ENCODE data around the gene STAU1. TPM values are rescaled to one million over a fixed set of nuclear protein-coding genes. Genes with fewer than 3 reads are reported as not detected.
"Not testable (repeated sequence)": the region's sequence is repeated elsewhere in the genome, so short reads cannot be mapped to it uniquely, and the experiment has no call there.

Gene STAU1
- total RNA-seq, 1 donor from 2014 or later, result 68.8 TPM

DNA sequence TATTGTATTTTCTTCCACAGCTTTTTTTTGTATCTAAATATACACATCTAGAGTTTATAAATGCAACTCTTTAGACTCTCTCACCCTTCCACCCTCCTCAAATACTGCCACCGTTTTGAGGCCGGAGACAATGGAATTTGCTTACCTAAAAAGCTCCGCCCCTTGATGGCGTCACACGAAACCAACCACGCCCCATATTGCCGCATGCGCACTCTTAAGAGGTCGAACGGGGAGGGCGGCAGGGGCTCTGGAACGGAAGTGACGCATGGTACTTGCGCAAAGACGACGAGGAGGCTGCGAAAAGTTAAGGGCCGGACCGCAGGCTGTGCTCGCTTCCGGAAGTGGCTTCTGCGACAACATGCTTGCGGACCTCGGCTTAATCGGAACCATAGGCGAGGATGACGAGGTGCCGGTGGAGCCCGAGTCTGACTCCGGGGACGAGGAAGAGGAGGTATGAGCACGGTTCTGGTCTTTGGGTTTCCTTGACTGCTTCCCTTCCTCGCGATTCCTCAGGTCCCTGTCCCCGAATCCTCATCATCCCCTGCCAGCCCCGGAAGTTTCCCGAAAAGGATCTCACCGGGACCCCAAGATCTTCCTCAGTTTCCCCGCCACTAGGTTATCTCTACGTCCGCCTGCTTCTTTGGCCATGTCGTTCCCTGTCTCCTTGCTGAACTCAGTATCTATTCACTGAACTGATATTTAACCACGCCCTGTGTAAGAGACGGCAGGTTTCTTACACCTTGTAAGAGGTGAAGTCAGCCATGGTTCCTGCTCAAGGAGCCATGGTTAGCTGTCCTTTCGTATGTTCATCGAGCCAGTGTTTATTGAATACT lies 31.2 kb upstream of the STAU1 start, which contains the start of gene DDX27:
TSS of gene DDX27 (plus strand) at position 326 of the 833 bp plus-strand sequence. CDS start at position 359, 33 bp downstream.
- intact Hi-C loops (cut with micrococcal nuclease), result loop anchor here (1.0 to 5.0 kb wide), 3 partner anchors 31 to 172 kb away; partner anchors contain the start of genes CSE1L and STAU1
- Mint-ChIP-seq H3K27me3 (ENCODE audit: low read depth) (no peaks in the 10 kb centered on the region), H3K36me3 (ENCODE audit: low read depth) (peaks cover 29% of the 10 kb centered on the region), H3K4me3 (ENCODE audit: low read depth) (peak within 1 kb of the TSS; percentile 99), H3K4me1 (ENCODE audit: low read depth) (peaks cover 17% of the 10 kb centered on the region), H3K9me3 (no peaks in the 10 kb centered on the region), H3K27ac (peak within 1 kb of the TSS; percentile 98)
- peak; percentile 96 for DNase-seq (ENCODE audit: low spot score)

DNA sequence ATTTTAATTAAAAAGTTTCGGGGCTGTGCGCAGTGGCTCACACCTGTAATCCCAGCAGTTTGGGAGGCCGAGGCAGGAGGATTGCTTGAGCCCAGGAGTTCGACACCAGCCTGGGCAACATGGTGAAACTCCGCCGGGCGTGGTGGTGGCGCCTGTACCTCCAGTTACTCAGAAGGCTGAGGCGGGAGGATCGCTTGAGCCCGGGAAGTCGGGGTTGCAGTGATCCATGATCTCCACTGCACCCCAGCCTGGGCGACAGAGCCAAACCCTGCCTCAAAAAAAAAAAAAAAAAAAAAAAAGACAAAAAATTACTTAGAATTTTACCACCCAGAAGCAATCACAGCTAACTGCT lies 30.6 kb upstream of the STAU1 start:
- H3K9me3 Mint-ChIP-seq; H3K27me3 Mint-ChIP-seq (ENCODE audit: low read depth); DNase-seq (ENCODE audit: low spot score): not testable (repeated sequence)
- peaks cover 17% of the 10 kb centered on the region for H3K4me1 Mint-ChIP-seq (ENCODE audit: low read depth)
- H3K4me3 Mint-ChIP-seq (ENCODE audit: low read depth), result peak overlapping the region; percentile 99
- peaks cover 25% of the 10 kb centered on the region for H3K36me3 Mint-ChIP-seq (ENCODE audit: low read depth)
- peak overlapping the region; percentile 98 for H3K27ac Mint-ChIP-seq
- intact Hi-C loops (cut with micrococcal nuclease), result loop anchor here (1.0 to 5.0 kb wide), 3 partner anchors 30 to 171 kb away; partner anchors contain the start of genes CSE1L and STAU1

DNA sequence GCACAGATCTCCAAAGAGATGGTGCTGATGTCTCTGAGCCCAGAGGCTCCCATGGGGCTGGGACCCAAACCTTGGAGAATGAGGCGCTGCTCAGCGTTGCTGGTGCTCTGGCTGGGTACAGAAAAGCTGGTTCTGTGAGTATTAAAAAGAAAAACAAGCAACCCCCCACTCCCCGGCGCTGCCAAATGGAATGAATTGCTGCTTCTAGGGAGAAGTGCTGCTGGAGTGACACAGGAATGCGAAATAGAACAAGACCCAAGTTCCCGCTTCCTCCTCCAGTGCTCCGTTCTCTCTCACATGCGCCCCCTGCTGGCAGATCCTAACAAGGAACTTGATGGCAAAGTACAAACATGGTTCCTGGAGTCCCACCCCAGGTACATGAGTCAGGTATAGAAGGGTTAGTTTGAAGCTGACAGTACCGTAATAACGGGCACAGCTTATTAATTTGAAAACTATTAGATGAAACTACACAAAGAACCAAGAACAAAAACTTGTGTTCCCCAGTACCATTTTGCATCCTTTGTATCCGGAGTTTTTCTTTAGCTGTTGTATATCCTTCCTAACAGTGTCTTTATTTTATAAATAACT lies 29.0 kb upstream of the STAU1 start:
- peak overlapping the region; percentile 51 for H3K4me3 Mint-ChIP-seq (ENCODE audit: low read depth)
- peak; percentile 82 for DNase-seq (ENCODE audit: low spot score)
- intact Hi-C loops (cut with micrococcal nuclease), result loop anchor here (1.0 to 5.0 kb wide), 2 partner anchors 84 to 170 kb away; partner anchors contain the start of gene CSE1L
- peak overlapping the region; percentile 42 for H3K27ac Mint-ChIP-seq
- H3K9me3 Mint-ChIP-seq, result no peaks in the 10 kb centered on the region
- peaks cover 17% of the 10 kb centered on the region for H3K4me1 Mint-ChIP-seq (ENCODE audit: low read depth)
- H3K27me3 Mint-ChIP-seq (ENCODE audit: low read depth), result no peaks in the 10 kb centered on the region
- peaks cover 14% of the 10 kb centered on the region for H3K36me3 Mint-ChIP-seq (ENCODE audit: low read depth)

DNA sequence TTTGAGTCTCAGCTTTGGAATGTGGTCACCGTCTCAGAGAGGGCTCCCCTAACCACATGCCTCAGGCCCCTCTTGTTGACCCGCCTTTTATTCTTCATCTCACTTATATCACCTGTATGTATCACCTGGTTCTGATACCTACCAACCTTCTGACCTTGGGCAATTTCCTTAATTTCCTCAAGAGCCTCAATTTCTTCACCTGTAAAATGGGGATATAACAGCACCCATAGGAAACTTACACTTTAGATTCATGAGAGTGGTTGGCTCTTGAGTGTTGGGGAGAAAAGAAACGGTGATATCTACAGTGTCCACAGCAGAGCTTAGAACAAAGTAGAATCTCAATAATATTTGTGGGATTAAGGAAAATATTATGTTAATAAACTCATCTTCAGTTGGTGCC lies 27.1 kb upstream of the STAU1 start:
- no peak for DNase-seq (ENCODE audit: low spot score)
- Mint-ChIP-seq H3K27me3 (ENCODE audit: low read depth) (no peaks in the 10 kb centered on the region), H3K36me3 (ENCODE audit: low read depth) (peaks cover 2% of the 10 kb centered on the region), H3K27ac (no peak overlapping the region), H3K4me1 (ENCODE audit: low read depth) (peaks cover 13% of the 10 kb centered on the region), H3K4me3 (ENCODE audit: low read depth) (no peak overlapping the region), H3K9me3 (peaks cover 8% of the 10 kb centered on the region)
- intact Hi-C loops (cut with micrococcal nuclease), result loop anchor here (5.0 kb wide), 1 partner anchor 168 kb away; the partner anchor contains the start of gene CSE1L

DNA sequence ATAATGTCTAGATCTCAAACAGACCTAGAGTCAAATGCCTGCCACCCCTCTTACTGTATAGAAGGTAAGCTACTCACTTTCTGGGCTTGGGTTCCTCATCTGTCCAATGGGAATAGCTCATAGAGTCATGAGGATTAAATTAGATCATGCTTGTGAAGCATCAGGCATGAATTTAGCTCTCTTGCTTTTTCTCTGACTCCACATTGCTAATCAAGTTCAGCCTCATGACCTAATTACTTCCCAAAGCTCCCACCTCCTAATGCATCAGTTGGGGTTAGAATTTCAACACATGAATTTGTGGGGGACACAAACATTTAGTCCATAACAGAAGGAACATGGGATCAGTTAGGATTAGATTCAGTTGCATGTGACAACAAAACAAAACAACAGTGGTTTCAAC lies 26.4 kb upstream of the STAU1 start:
- intact Hi-C loops (cut with micrococcal nuclease), result no loop called here
- Mint-ChIP-seq H3K27ac (no peak overlapping the region), H3K4me3 (ENCODE audit: low read depth) (no peak overlapping the region), H3K36me3 (ENCODE audit: low read depth) (peaks cover 3% of the 10 kb centered on the region), H3K4me1 (ENCODE audit: low read depth) (peaks cover 10% of the 10 kb centered on the region), H3K9me3 (peaks cover 12% of the 10 kb centered on the region), H3K27me3 (ENCODE audit: low read depth) (no peaks in the 10 kb centered on the region)
- no peak for DNase-seq (ENCODE audit: low spot score)

DNA sequence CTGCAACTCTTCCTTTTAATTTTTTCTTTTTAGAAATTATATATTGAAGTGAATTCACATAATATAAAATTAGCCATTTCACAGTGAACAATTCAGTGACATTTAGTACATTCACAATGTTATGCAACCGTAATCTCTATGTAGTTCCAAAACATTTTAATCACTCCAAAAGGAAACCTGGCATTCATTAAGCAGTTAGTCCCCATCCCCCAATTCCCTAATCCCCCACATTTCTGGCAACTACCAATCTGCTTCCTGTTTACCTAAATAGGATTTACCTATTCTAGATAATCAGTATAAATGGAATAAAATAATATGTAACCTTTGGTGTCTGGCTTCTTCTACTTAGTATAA lies 22.6 kb upstream of the STAU1 start:
- no peaks in the 10 kb centered on the region for H3K27me3 Mint-ChIP-seq (ENCODE audit: low read depth)
- no peak overlapping the region for H3K27ac Mint-ChIP-seq
- peaks cover 12% of the 10 kb centered on the region for H3K9me3 Mint-ChIP-seq
- no peaks in the 10 kb centered on the region for H3K4me1 Mint-ChIP-seq (ENCODE audit: low read depth)
- DNase-seq (ENCODE audit: low spot score), result no peak
- no peak overlapping the region for H3K4me3 Mint-ChIP-seq (ENCODE audit: low read depth)
- intact Hi-C loops (cut with micrococcal nuclease), result no loop called here
- H3K36me3 Mint-ChIP-seq (ENCODE audit: low read depth), result peaks cover 3% of the 10 kb centered on the region

DNA sequence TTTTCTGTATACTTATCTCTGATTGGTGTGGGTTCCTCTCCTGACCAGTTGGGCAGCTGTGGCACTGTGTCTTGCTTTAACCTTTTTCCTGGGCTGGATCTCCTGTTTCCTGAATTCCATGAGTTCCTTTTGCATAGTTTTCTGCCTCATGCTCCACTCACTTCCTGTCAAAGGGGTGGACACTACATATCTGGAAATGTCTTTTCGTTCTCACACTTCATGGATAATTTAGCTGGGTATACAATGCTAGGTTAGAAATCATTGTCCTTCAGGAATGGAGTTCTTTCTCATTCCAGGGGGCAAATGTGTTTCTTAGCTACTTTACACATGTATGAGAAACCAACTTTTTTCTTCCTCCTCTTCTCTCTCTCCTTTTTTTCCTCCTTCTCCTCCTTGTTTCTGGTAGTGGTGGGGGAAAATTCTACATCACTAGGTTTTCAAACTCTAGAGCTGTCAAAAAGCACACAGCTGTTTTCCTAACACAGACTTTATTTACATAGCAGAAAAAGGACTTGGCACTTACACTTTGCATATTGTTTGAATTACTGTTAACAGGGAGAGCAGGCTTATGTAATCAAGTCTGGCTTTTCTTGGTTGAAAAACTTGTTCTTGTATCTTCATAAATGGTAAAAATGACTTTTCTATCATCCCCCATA lies 22.1 kb upstream of the STAU1 start:
- Mint-ChIP-seq H3K4me1 (ENCODE audit: low read depth) (no peaks in the 10 kb centered on the region), H3K27ac (no peak overlapping the region), H3K36me3 (ENCODE audit: low read depth) (peaks cover 3% of the 10 kb centered on the region), H3K27me3 (ENCODE audit: low read depth) (no peaks in the 10 kb centered on the region), H3K4me3 (ENCODE audit: low read depth) (no peak overlapping the region), H3K9me3 (peaks cover 12% of the 10 kb centered on the region)
- intact Hi-C loops (cut with micrococcal nuclease), result no loop called here
- no peak for DNase-seq (ENCODE audit: low spot score)

DNA sequence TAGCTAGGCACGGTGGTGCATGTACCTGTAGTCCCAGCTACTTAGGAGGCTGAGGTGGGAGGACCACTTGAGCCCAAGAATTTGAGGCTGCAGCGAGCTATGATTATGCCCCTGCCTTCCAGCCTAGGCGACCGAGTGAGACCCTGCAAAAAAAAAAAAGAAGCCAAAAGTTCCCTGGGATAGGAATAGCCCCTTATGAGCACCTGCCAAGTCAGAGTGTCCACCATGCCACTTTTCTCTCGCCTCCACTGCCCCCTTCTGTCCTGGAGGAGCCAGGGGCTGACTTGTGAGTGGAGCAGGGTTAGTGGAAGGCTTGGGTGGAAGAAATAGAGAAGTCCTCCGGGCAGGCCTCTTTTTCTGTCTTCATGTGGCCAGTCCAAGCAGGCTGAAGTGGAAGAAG lies 18.9 kb upstream of the STAU1 start:
- Mint-ChIP-seq H3K27ac (no peak overlapping the region), H3K27me3 (ENCODE audit: low read depth) (no peaks in the 10 kb centered on the region), H3K4me3 (ENCODE audit: low read depth) (no peak overlapping the region), H3K9me3 (peaks cover 12% of the 10 kb centered on the region), H3K4me1 (ENCODE audit: low read depth) (no peaks in the 10 kb centered on the region), H3K36me3 (ENCODE audit: low read depth) (peaks cover 3% of the 10 kb centered on the region)
- intact Hi-C loops (cut with micrococcal nuclease), result no loop called here
- DNase-seq (ENCODE audit: low spot score), result no peak

DNA sequence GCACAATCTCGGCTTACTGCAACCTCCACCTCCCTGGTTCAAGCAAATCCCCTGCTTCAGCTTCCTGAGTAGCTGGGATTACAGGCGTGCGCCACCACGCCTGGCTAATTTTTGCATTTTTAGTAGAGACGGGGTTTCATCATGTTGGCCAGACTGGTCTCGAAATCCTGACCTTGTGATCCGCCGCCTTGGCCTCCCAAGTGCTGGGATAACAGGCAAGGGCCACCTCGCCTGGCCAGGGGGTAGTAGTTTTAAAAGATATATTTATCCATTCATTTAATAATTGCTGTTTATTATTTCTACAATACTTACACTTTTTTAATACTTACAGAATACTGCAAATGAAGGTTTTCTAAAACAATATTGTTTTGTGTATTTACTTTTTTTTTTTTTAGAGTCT lies 15.6 kb upstream of the STAU1 start:
- H3K27me3 Mint-ChIP-seq (ENCODE audit: low read depth), result no peaks in the 10 kb centered on the region
- H3K27ac Mint-ChIP-seq, result no peak overlapping the region
- no peak overlapping the region for H3K4me3 Mint-ChIP-seq (ENCODE audit: low read depth)
- H3K9me3 Mint-ChIP-seq, result no peaks in the 10 kb centered on the region
- no peaks in the 10 kb centered on the region for H3K4me1 Mint-ChIP-seq (ENCODE audit: low read depth)
- no peak for DNase-seq (ENCODE audit: low spot score)
- H3K36me3 Mint-ChIP-seq (ENCODE audit: low read depth), result no peaks in the 10 kb centered on the region
- intact Hi-C loops (cut with micrococcal nuclease), result no loop called here

DNA sequence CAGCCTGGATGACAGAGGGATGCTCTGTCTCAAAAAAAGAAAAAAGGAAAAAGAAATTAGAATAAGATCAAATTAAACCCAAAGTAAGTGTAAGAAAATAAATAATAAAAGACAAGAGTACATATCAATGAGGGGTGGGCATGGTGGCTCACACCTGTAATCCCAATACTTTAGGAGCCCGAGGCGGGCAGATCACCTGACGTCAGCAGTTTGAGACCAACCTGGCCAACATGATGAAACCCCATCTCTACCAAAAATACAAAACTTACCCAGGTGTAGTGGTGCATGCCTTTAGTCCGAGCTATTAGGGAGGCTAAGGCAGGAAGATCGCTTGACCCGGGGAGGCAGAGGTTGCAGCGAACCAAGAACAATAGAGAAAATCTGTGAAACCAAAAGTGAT lies 14.9 kb upstream of the STAU1 start:
- DNase-seq (ENCODE audit: low spot score), result no peak
- Mint-ChIP-seq H3K4me1 (ENCODE audit: low read depth) (no peaks in the 10 kb centered on the region), H3K27me3 (ENCODE audit: low read depth) (no peaks in the 10 kb centered on the region), H3K36me3 (ENCODE audit: low read depth) (no peaks in the 10 kb centered on the region), H3K4me3 (ENCODE audit: low read depth) (no peak overlapping the region), H3K27ac (no peak overlapping the region), H3K9me3 (no peaks in the 10 kb centered on the region)
- intact Hi-C loops (cut with micrococcal nuclease), result no loop called here

DNA sequence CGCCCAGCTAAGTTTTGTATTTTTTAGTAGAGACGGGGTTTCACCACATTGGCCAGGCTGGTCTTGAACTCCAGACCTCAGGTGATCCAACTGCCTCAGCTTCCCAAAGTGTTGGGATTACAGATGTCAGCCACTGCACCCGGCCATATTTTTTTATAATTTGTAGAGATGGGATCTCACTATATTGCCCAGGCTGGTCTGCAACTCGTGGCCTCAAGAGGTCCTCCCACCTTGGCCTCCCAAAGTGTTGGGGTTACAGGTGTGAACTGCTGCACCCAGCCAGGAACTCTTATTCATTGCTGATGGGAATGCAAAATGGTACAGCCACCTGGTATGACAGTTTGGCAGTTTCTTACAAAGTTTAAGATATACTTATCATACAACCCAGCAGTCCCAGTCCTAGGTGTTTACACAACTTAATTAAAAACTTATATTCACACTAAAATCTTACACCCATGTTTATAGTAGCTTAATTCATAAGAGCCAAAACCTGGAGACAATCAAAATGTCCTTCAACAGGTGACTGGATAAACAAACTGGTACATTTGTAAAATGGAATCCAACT lies 11.7 kb upstream of the STAU1 start:
- Mint-ChIP-seq H3K4me3 (ENCODE audit: low read depth) (no peak overlapping the region), H3K27ac (no peak overlapping the region), H3K9me3 (no peaks in the 10 kb centered on the region), H3K36me3 (ENCODE audit: low read depth) (no peaks in the 10 kb centered on the region), H3K4me1 (ENCODE audit: low read depth) (no peaks in the 10 kb centered on the region), H3K27me3 (ENCODE audit: low read depth) (no peaks in the 10 kb centered on the region)
- no peak for DNase-seq (ENCODE audit: low spot score)
- intact Hi-C loops (cut with micrococcal nuclease), result no loop called here

DNA sequence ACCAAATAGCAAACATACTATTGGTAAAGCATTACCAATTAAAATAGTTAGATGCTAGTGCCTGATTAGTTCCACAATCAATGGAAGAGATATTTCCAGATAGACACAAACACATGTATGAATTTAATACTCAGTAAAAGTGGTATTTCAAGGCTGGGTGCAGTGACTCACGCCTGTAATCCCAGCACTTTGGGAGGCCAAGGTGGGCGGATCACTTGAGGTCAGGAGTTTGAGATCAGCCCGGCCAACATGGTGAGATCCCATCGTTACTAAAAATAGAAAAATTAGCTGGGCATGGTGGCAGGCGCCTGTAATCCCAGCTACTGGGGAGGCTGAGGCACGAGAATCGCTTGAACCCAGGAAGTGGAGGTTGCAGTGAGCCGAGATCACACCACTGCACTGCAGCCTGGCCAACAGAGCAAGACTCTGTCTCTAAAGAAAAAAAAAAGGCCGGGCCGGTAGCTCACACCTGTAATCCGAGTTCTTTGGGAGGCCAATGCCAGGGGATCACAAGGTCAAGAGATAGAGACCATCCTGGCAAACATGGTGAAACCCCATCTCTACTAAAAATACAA lies 4.9 kb upstream of the STAU1 start:
- H3K4me3 Mint-ChIP-seq (ENCODE audit: low read depth); H3K4me1 Mint-ChIP-seq (ENCODE audit: low read depth); H3K27me3 Mint-ChIP-seq (ENCODE audit: low read depth); H3K9me3 Mint-ChIP-seq; H3K27ac Mint-ChIP-seq; DNase-seq (ENCODE audit: low spot score); H3K36me3 Mint-ChIP-seq (ENCODE audit: low read depth); intact Hi-C loops (cut with micrococcal nuclease): not testable (repeated sequence)
